AG09309 (cell line): ENCODE measurements around the gene RHBG.

Source experiments
- DNase-seq: peaks from one replicate; pipeline ENCODE4 v3.0.0-alpha.2; 2010; ENCODE audit warnings: low read depth
- H3K4me3 ChIP-seq: 2 replicates; pipeline ENCODE4 v1.5.1; 2011; ENCODE audit warnings: mild to moderate bottlenecking, low read depth, low read length, moderate library complexity; ENCODE audit not compliant: control insufficient read depth
- CTCF ChIP-seq: IDR thresholded peaks from 2 replicates; pipeline ENCODE4 v1.5.1; 2011; ENCODE audit warnings: mild to moderate bottlenecking, low read depth, low read length, inconsistent platforms; ENCODE audit not compliant: insufficient read depth, control insufficient read depth; ENCODE audit errors: missing control alignments

RHBG gene

GRCh38 chr1:156413391-156414246, 44.6 kb downstream of the RHBG start:
- DNase-seq: no peak
- H3K4me3 ChIP-seq: no peak overlapping the region
- no peak for TF ChIP-seq CTCF

- DNase-seq: no peak
- no peak for TF ChIP-seq CTCF
- H3K4me3 ChIP-seq: no peak overlapping the region
Measured at GRCh38 chr1:156414461-156415064, 45.6 kb downstream of the RHBG start.

GRCh38 chr1:156416993-156417392, 48.0 kb downstream of the RHBG start:
- no peak overlapping the region for H3K4me3 ChIP-seq
- no peak for TF ChIP-seq CTCF
- no peak for DNase-seq

- TF ChIP-seq CTCF: no peak
- DNase-seq: no peak
- no peak overlapping the region for H3K4me3 ChIP-seq
Measured at GRCh38 chr1:156417401-156418020, 48.5 kb downstream of the RHBG start.

GRCh38 chr1:156418416-156419070, 49.5 kb downstream of the RHBG start:
- DNase-seq: no peak
- TF ChIP-seq CTCF: no peak
- H3K4me3 ChIP-seq: no peak overlapping the region

- no peak for DNase-seq
- H3K4me3 ChIP-seq: no peak overlapping the region
- no peak for TF ChIP-seq CTCF
Measured at GRCh38 chr1:156419854-156420204, 50.8 kb downstream of the RHBG start.
